IMR-90 (cell line): ENCODE results near the gene DHFR. TPM values are rescaled to one million over a fixed set of nuclear protein-coding genes. Genes with fewer than 3 reads are reported as not detected.

Experiments used
- ATAC-seq: fragments of 200-7000 bp; cut with Tn5 transposase; 2 replicates; pipeline ENCODE4 v1.9.1; 2020; ENCODE audit warnings: low read depth, mild to moderate bottlenecking, moderate library complexity
- BruUV-seq: library from RNA; stranded (reverse); fragments of 400-500 nt; replicated peaks from 2 replicates; lab custom pipeline; 2021; lab: Mats Ljungman, UMichigan
- CTCF ChIA-PET: fragments of 300-600 bp; formaldehyde crosslinking; extraction: SDS; loops from one replicate; lab custom pipeline; 2021; ENCODE audit warnings: antibody characterized with exemption; lab: Yijun Ruan, JAX
- POLR2A ChIA-PET: fragments of 300-600 bp; sonication (Branson Sonifier 250); formaldehyde crosslinking; loops from one replicate; lab custom pipeline; 2022; ENCODE audit warnings: antibody characterized with exemption; ENCODE audit not compliant: unreplicated experiment; lab: Charles Lee
- DNase-seq: peaks from one replicate; pipeline ENCODE4 v3.0.0; 2013
- H2AFZ ChIP-seq: replicated peaks from 2 replicates; pipeline ENCODE3; 2013; ENCODE audit warnings: low read length, mild to moderate bottlenecking; ENCODE audit not compliant: poor library complexity
- H2AK5ac ChIP-seq: 2 replicates; pipeline ENCODE4 v1.6.1; 2013; ENCODE audit warnings: low read depth, low read length, inconsistent platforms
- H2AK9ac ChIP-seq: replicated peaks from 2 replicates; pipeline ENCODE3; 2013; ENCODE audit warnings: mild to moderate bottlenecking, low read depth, low read length, moderate library complexity; ENCODE audit not compliant: poor library complexity
- H2BK120ac ChIP-seq: 2 replicates; pipeline ENCODE4 v1.6.1; 2013; ENCODE audit warnings: low read depth, low read length, inconsistent platforms
- H2BK15ac ChIP-seq: 3 replicates; pipeline ENCODE4 v1.6.1; 2013; ENCODE audit warnings: low read depth, low read length, inconsistent platforms
- H2BK20ac ChIP-seq: 2 replicates; pipeline ENCODE4 v1.6.1; 2013; ENCODE audit warnings: low read depth, mild to moderate bottlenecking, inconsistent platforms, low read length, moderate library complexity
- H2BK5ac ChIP-seq: 2 replicates; pipeline ENCODE4 v1.6.1; 2013; ENCODE audit warnings: mild to moderate bottlenecking, low read depth, low read length, inconsistent platforms; ENCODE audit not compliant: poor library complexity, severe bottlenecking
- H3K14ac ChIP-seq: replicated peaks from 2 replicates; pipeline ENCODE4 v1.6.1; 2013; ENCODE audit warnings: low read depth, low read length, inconsistent platforms
- H3K18ac ChIP-seq: 2 replicates; pipeline ENCODE4 v1.6.1; 2013; ENCODE audit warnings: low read depth, low read length, control low read depth
- H3K23ac ChIP-seq: 2 replicates; pipeline ENCODE4 v1.6.1; 2013; ENCODE audit warnings: low read depth, low read length, inconsistent platforms
- H3K27ac ChIP-seq: 2 replicates; pipeline ENCODE4 v1.5.1; 2013; ENCODE audit warnings: mild to moderate bottlenecking, control low read depth, low read length; ENCODE audit not compliant: insufficient read depth
- H3K27me3 ChIP-seq: 2 replicates; pipeline ENCODE4 v1.6.1; 2013; ENCODE audit warnings: low read length; ENCODE audit not compliant: control insufficient read depth, insufficient read depth
- H3K36me3 ChIP-seq: 2 replicates; pipeline ENCODE4 v1.6.1; 2013; ENCODE audit warnings: low read length, mixed read lengths; ENCODE audit not compliant: control insufficient read depth, insufficient read depth
- H3K4ac ChIP-seq: 2 replicates; pipeline ENCODE4 v1.6.1; 2013; ENCODE audit warnings: low read depth, low read length, inconsistent platforms
- H3K4me1 ChIP-seq: 2 replicates; pipeline ENCODE4 v1.6.1; 2013; ENCODE audit warnings: low read length, mixed read lengths; ENCODE audit not compliant: control insufficient read depth, insufficient read depth
- H3K4me2 ChIP-seq: 2 replicates; pipeline ENCODE4 v1.6.1; 2013; ENCODE audit warnings: low read depth, mild to moderate bottlenecking, control low read depth, low read length, moderate library complexity
- H3K4me3 ChIP-seq: 2 replicates; pipeline ENCODE4 v1.5.1; 2013; ENCODE audit warnings: low read depth, mild to moderate bottlenecking, control low read depth, low read length, moderate library complexity; ENCODE audit not compliant: insufficient read depth
- H3K56ac ChIP-seq: 2 replicates; pipeline ENCODE4 v1.6.1; 2013; ENCODE audit warnings: low read length, inconsistent platforms; ENCODE audit not compliant: insufficient read depth; ENCODE audit errors: extremely low read depth
- H3K79me1 ChIP-seq, 2 experiments: 2 replicates each; pipeline ENCODE4 v1.6.1; 2013; ENCODE audit warnings: low read length in 2 of 2, inconsistent platforms in 1 of 2, low read depth in 1 of 2
- H3K9ac ChIP-seq: 2 replicates; pipeline ENCODE4 v1.6.1; 2013; ENCODE audit warnings: low read depth, low read length, control low read depth
- H3K9me1 ChIP-seq: 2 replicates; pipeline ENCODE4 v1.6.1; 2013; ENCODE audit warnings: low read length, inconsistent platforms; ENCODE audit not compliant: insufficient read depth
- H3K9me3 ChIP-seq: 2 replicates; pipeline ENCODE4 v1.6.1; 2013; ENCODE audit warnings: low read length; ENCODE audit not compliant: control insufficient read depth, insufficient read depth
- H4K20me1 ChIP-seq: 2 replicates; pipeline ENCODE4 v1.6.1; 2013; ENCODE audit warnings: low read length, inconsistent platforms; ENCODE audit not compliant: insufficient read depth
- H4K5ac ChIP-seq: 2 replicates; pipeline ENCODE4 v1.6.1; 2013; ENCODE audit warnings: mild to moderate bottlenecking, low read depth, low read length, control low read depth
- H4K8ac ChIP-seq, 2 experiments: 2 replicates each; pipeline ENCODE4 v1.6.1; 2013; ENCODE audit warnings: low read depth in 2 of 2, low read length in 2 of 2, control low read depth in 1 of 2, inconsistent platforms in 1 of 2
- H4K91ac ChIP-seq: 2 replicates; pipeline ENCODE4 v1.6.1; 2013; ENCODE audit warnings: low read depth, low read length, inconsistent platforms; ENCODE audit not compliant: insufficient read depth
- BHLHE40 ChIP-seq: fragments of 150-350 bp; IDR thresholded peaks from 2 replicates; pipeline ENCODE4 v1.6.1; 2016; ENCODE audit warnings: mild to moderate bottlenecking, low read depth, low read length
- CEBPB ChIP-seq: IDR thresholded peaks from 2 replicates; pipeline ENCODE4 v1.6.1; 2012; ENCODE audit warnings: low read depth, low read length, improper control_type of control experiment
- CTCF ChIP-seq: conservative IDR thresholded peaks from 2 replicates; pipeline ENCODE4 v1.5.1; 2012; ENCODE audit warnings: mild to moderate bottlenecking, low read depth, low read length, improper control_type of control experiment
- ELK1 ChIP-seq: fragments of 150-350 bp; IDR thresholded peaks from 2 replicates; pipeline ENCODE4 v1.6.1; 2016; ENCODE audit warnings: low read depth, mild to moderate bottlenecking, low read length, moderate library complexity, borderline replicate concordance
- FOS ChIP-seq: fragments of 150-350 bp; IDR thresholded peaks from 2 replicates; pipeline ENCODE4 v1.6.1; 2016; ENCODE audit warnings: low read depth, low read length
- MAFK ChIP-seq: IDR thresholded peaks from 2 replicates; pipeline ENCODE4 v1.6.1; 2012; ENCODE audit warnings: low read depth, low read length, improper control_type of control experiment
- MAZ ChIP-seq: IDR thresholded peaks from 2 replicates; pipeline ENCODE4 v1.6.1; 2012; ENCODE audit warnings: low read depth, mild to moderate bottlenecking, low read length, improper control_type of control experiment, moderate library complexity, borderline replicate concordance
- MXI1 ChIP-seq: IDR thresholded peaks from 2 replicates; pipeline ENCODE4 v1.6.1; 2012; ENCODE audit warnings: low read depth, mild to moderate bottlenecking, low read length, moderate library complexity, borderline replicate concordance
- POLR2A ChIP-seq: IDR thresholded peaks from 2 replicates; pipeline ENCODE4 v1.6.1; 2012; ENCODE audit warnings: mild to moderate bottlenecking, low read depth, low read length
- RCOR1 ChIP-seq: IDR thresholded peaks from 2 replicates; pipeline ENCODE4 v1.6.1; 2012; ENCODE audit warnings: mild to moderate bottlenecking, low read length, improper control_type of control experiment; ENCODE audit not compliant: insufficient replicate concordance
- RFX5 ChIP-seq: IDR thresholded peaks from 2 replicates; pipeline ENCODE4 v1.8.0; 2012; ENCODE audit warnings: low read depth, mild to moderate bottlenecking, low read length, moderate library complexity
- SMC3 ChIP-seq: fragments of 150-350 bp; IDR thresholded peaks from 2 replicates; pipeline ENCODE4 v1.6.1; 2016; ENCODE audit warnings: low read depth, mild to moderate bottlenecking, antibody characterized with exemption, low read length, moderate library complexity
- dilution Hi-C: fragments of 300-500 bp; cut with HindIII; formaldehyde crosslinking; loops from one replicate; pipeline ENCODE4 v1.14.3; 2018; ENCODE audit warnings: low sequenced_read_pairs; ENCODE audit not compliant: unreplicated experiment
- in situ Hi-C: fragments of 300-500 bp; cut with MboI; formaldehyde crosslinking; loops from 3 replicates; pipeline ENCODE4 v1.14.3; 2019; ENCODE audit warnings: low sequenced_read_pairs, inconsistent platforms, mixed read lengths
- intact Hi-C: fragments of 100-400 bp; cut with micrococcal nuclease; formaldehyde crosslinking; loops from 2 replicates; pipeline ENCODE4 v1.10.0; 2022
- polyA plus RNA-seq, 3 experiments: library from polyadenylated mRNA; depleted of rRNA; stranded (reverse); fragments of >200 nt; gene quantifications; 2 replicates each; pipeline ENCODE4 v1.2.3, GENCODE V29; 2012; ENCODE audit warnings: low replicate concordance in 1 of 3
- total RNA-seq: library from RNA; depleted of rRNA; stranded (reverse); fragments of >200 nt; gene quantifications from 2 replicates; pipeline ENCODE4 v1.2.3, GENCODE V29; 2012

The DHFR gene
- total and polyA plus RNA-seq, 2 of the 4 experiments (the other 2 are of a cell fraction) = 20.6 to 29.4 TPM

GRCh38 chr5:80634193-80634592 lies 20.6 kb downstream of the DHFR start:
- no peak overlapping the region for H3K9ac ChIP-seq
- CTCF ChIA-PET = no interaction called here
- no peaks in the 10 kb centered on the region for H3K4me1 ChIP-seq
- H4K8ac ChIP-seq = no peak overlapping the region
- H3K9me3 ChIP-seq = no peaks in the 10 kb centered on the region
- H2AK5ac ChIP-seq = no peak overlapping the region
- no peak overlapping the region for H4K5ac ChIP-seq
- H2AFZ ChIP-seq = no peak overlapping the region
- H2BK5ac ChIP-seq = no peak overlapping the region
- no TSS peak for BruUV-seq
- H3K27ac ChIP-seq = no peak overlapping the region
- H4K91ac ChIP-seq = no peak overlapping the region
- no peak overlapping the region for H3K4ac ChIP-seq
- H3K18ac ChIP-seq = no peak overlapping the region
- H3K4me3 ChIP-seq = no peak overlapping the region
- H3K36me3 ChIP-seq = 0 out of 2 replicates have a peak, but pooled peaks cover 2% of the 10 kb centered on the region
- DNase-seq (no peak), ATAC-seq (no peak)
- no peak overlapping the region for H3K23ac ChIP-seq
- H3K4me2 ChIP-seq = no peak overlapping the region
- H2BK20ac ChIP-seq = no peak overlapping the region
- intact Hi-C loops (no loop called here), in situ Hi-C loops (no loop called here), dilution Hi-C loops (no loop called here)
- H3K27me3 ChIP-seq = no peaks in the 10 kb centered on the region
- no peak for TF ChIP-seq RFX5
- no peak for TF ChIP-seq BHLHE40
- no peak for TF ChIP-seq MAZ
- no peak for TF ChIP-seq POLR2A
- no peak for TF ChIP-seq MXI1
- no peak for TF ChIP-seq FOS
- no peak for TF ChIP-seq SMC3
- TF ChIP-seq ELK1 = no peak
- no peak for TF ChIP-seq RCOR1
- no peak for TF ChIP-seq CEBPB
- no peak for TF ChIP-seq CTCF
- TF ChIP-seq MAFK = no peak
- H3K79me1 ChIP-seq = no peaks in the 10 kb centered on the region
- no peak overlapping the region for H2BK120ac ChIP-seq
- no peak overlapping the region for H2BK15ac ChIP-seq
- no peak overlapping the region for H3K14ac ChIP-seq
- POLR2A ChIA-PET = no interaction called here
- H4K20me1 ChIP-seq = no peaks in the 10 kb centered on the region
- no peaks in the 10 kb centered on the region for H3K9me1 ChIP-seq
- H3K56ac ChIP-seq = no peak overlapping the region
- no peak overlapping the region for H2AK9ac ChIP-seq
